SJCRH30 (cell line): ENCODE measurements around the gene MMP7. TPM values are rescaled to one million over a fixed set of nuclear protein-coding genes. Genes with fewer than 3 reads are reported as not detected.
A peak's percentile ranks its signal among the peaks of the same experiment; 100 is the strongest.
"Not testable (repeated sequence)": the region's sequence is repeated elsewhere in the genome, so short reads cannot be mapped to it uniquely, and the experiment has no call there.

Source experiments
- DNase-seq, 2 experiments: peaks; one replicate each; pipeline ENCODE4 v3.0.0-alpha.2; 2015 to 2020
- H3K27ac ChIP-seq: fragments of 250-450 bp; sonication (Bioruptor Pico); 2 replicates; pipeline ENCODE4 v1.5.1; 2020; ENCODE audit warnings: mild to moderate bottlenecking, moderate library complexity
- H3K27me3 ChIP-seq: fragments of 250-450 bp; sonication (Bioruptor Pico); 2 replicates; pipeline ENCODE4 v1.5.1; 2020; ENCODE audit warnings: mild to moderate bottlenecking, moderate library complexity
- H3K36me3 ChIP-seq: fragments of 250-450 bp; sonication (Bioruptor Pico); 2 replicates; pipeline ENCODE4 v1.5.1; 2020; ENCODE audit warnings: mild to moderate bottlenecking, moderate library complexity
- H3K4me1 ChIP-seq: fragments of 250-450 bp; sonication (Bioruptor Pico); 2 replicates; pipeline ENCODE4 v1.5.1; 2020; ENCODE audit warnings: mild to moderate bottlenecking, moderate library complexity
- H3K4me3 ChIP-seq: fragments of 250-450 bp; sonication (Bioruptor Pico); 2 replicates; pipeline ENCODE4 v1.5.1; 2020; ENCODE audit warnings: mild to moderate bottlenecking, moderate library complexity
- H3K9me3 ChIP-seq: fragments of 250-450 bp; sonication (Bioruptor Pico); replicated peaks from 2 replicates; pipeline ENCODE4 v1.5.1; 2020; ENCODE audit warnings: mild to moderate bottlenecking, moderate library complexity
- total RNA-seq: library from RNA; depleted of rRNA; stranded (reverse); fragments of >200 nt; shearing (Covaris generic); gene quantifications from 2 replicates; pipeline ENCODE4 v1.2.3, GENCODE V29; 2014

Gene MMP7
- total RNA-seq, 1 experiment from 2014 or later: not detected

GRCh38 chr11:102522312-102523188 lies 8.0 kb downstream of the MMP7 start:
- no peak overlapping the region for H3K4me3 ChIP-seq
- DNase-seq: no peak
- H3K36me3 ChIP-seq: no peaks in the 10 kb centered on the region

DNA sequence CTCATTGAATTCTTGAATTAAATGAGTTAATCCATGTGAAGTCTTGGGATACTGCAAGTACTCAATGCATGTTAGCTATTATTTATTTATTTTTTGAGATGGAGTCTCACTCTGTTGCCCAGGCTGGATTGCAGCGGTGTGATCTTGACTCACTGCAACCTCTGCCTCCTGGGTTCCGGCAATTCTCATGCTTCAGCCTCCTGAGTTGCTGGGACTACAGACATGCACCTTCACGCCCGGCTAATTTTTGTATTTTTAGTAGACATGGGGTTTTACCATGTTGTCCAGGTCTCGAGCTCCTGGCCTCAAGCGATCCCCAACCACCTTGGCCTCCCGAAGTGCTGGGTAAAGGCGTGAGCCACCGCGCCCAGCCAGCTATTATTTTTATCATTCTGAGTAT lies 9.4 kb downstream of the MMP7 start:
- no peak overlapping the region for H3K27ac ChIP-seq
- H3K27me3 ChIP-seq: no peaks in the 10 kb centered on the region
- no peaks in the 10 kb centered on the region for H3K4me1 ChIP-seq
- no peak for DNase-seq
- H3K9me3 ChIP-seq: no peaks in the 10 kb centered on the region
- H3K36me3 ChIP-seq: no peaks in the 10 kb centered on the region
- no peak overlapping the region for H3K4me3 ChIP-seq

More at GRCh38 chr11:102522312-102523188, 8.0 kb downstream of the MMP7 start:
- H3K27me3 ChIP-seq: no peaks in the 10 kb centered on the region
- no peak overlapping the region for H3K27ac ChIP-seq
- H3K4me1 ChIP-seq: no peaks in the 10 kb centered on the region
- no peaks in the 10 kb centered on the region for H3K9me3 ChIP-seq

DNA sequence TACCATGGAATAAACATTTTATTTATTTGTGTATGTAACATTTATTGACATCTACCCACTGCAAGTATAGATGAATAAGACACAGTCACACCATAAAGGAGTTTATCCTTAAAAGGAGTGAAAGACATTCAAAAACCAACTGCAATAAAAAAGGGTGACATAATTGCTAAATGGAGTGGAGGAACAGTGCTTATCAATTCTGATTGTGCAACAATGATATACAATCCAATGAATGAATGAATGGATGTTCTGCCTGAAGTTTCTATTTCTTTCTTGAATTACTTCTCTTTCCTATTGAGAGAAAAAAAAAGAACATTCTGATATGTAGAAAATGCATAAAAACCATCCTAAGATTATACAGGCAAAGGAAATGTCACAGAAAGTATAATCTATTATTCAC lies 10.0 kb downstream of the MMP7 start:
- no peaks in the 10 kb centered on the region for H3K4me1 ChIP-seq
- H3K36me3 ChIP-seq: no peaks in the 10 kb centered on the region
- no peak overlapping the region for H3K27ac ChIP-seq
- H3K9me3 ChIP-seq: no peaks in the 10 kb centered on the region
- H3K27me3 ChIP-seq: no peaks in the 10 kb centered on the region
- no peak for DNase-seq
- no peak overlapping the region for H3K4me3 ChIP-seq

- no peak overlapping the region for H3K27ac ChIP-seq
- no peaks in the 10 kb centered on the region for H3K36me3 ChIP-seq
- H3K4me3 ChIP-seq: no peak overlapping the region
- H3K27me3 ChIP-seq: no peaks in the 10 kb centered on the region
- no peaks in the 10 kb centered on the region for H3K4me1 ChIP-seq
- DNase-seq: no peak
- H3K9me3 ChIP-seq: no peaks in the 10 kb centered on the region
Measured at GRCh38 chr11:102518296-102519094, 12.1 kb downstream of the MMP7 start.

DNA sequence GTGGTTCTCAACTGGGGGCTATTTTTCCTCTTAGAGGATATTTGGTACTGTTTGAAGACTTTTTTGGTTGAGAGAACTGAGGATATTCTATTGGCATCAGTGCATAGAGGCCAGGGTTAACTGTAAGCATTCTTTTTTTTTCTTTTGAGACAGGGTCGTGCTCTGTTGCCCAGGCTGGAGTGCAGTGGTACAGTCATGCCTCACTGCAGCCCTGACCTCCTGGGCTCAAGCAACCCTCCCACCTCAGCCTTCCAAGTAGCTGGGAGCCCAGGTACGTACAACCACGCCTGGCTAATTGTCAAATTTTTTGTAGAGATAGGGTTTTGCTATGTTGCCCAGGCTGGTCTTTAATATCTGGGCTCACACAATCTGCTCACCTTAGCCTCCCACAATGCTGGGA lies 12.9 kb downstream of the MMP7 start:
- H3K4me3 ChIP-seq: no peak overlapping the region
- no peak for DNase-seq
- no peaks in the 10 kb centered on the region for H3K27me3 ChIP-seq
- H3K36me3 ChIP-seq: no peaks in the 10 kb centered on the region
- H3K9me3 ChIP-seq: no peaks in the 10 kb centered on the region
- no peaks in the 10 kb centered on the region for H3K4me1 ChIP-seq
- no peak overlapping the region for H3K27ac ChIP-seq

GRCh38 chr11:102516179-102516578 lies 14.4 kb downstream of the MMP7 start:
- Histone ChIP-seq H3K4me1 (no peaks in the 10 kb centered on the region), H3K27ac (no peak overlapping the region), H3K9me3 (no peaks in the 10 kb centered on the region), H3K4me3 (no peak overlapping the region), H3K27me3 (no peaks in the 10 kb centered on the region), H3K36me3 (no peaks in the 10 kb centered on the region)
- DNase-seq: no peak

DNA sequence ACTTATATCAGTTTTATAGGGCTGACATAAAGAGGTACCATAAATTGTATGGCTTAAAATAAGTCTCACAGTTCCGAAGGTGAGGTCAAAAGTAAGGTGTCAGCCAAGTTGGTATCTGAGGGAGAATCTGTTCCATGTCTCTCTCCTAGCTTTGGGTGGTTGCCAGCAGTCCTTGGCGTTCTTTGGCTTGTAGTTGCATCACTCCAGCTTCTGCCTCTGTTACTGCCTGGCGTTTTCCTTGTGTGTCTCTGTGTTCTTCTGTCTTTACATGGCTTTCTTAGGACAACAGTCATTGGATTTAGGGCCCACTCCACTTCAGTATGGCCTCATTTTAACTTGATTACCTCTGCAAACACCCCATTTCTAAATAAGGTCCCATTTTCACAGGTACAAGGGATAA lies 16.7 kb downstream of the MMP7 start:
- H3K27me3 ChIP-seq: no peaks in the 10 kb centered on the region
- no peaks in the 10 kb centered on the region for H3K36me3 ChIP-seq
- H3K27ac ChIP-seq: no peak overlapping the region
- no peaks in the 10 kb centered on the region for H3K4me1 ChIP-seq
- H3K9me3 ChIP-seq: no peaks in the 10 kb centered on the region
- no peak overlapping the region for H3K4me3 ChIP-seq
- DNase-seq: peak in 1 of 2 experiments; percentile 16

DNA sequence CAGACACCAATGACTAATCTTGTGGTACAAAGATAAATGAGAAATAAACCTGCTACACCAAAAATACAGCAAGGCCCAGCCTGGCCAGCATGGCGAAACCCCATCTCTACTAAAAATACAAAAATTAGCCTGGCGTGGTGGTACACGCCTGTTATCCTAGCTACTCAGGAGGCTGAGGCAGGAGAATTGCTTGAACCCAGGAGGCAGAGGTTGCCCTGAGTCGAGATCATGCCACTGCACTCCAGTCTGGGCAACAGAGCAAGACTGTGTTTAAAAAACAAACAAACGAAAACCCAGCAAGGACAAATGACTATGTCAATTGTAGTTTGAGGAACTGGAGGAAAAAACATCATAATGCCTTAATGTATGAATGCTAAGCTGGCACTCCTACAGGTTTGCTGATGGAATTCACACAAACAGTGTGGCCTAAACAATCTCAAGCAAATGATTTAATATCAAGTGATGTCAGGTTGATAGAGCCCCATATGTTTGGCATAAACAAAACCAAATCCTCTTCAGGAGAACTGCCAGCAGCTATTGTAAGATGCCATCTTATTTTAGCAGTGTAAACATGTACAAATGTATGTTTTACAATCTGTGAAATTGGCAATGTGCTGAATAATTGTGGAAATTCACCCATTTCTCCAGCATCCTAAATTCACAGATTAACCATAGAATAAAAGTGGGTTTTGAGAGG lies 20.0 kb downstream of the MMP7 start:
- Histone ChIP-seq H3K36me3 (no peaks in the 10 kb centered on the region), H3K4me1 (no peaks in the 10 kb centered on the region), H3K9me3 (no peaks in the 10 kb centered on the region), H3K4me3 (no peak overlapping the region), H3K27me3 (no peaks in the 10 kb centered on the region), H3K27ac (no peak overlapping the region)
- no peak for DNase-seq

- not testable (repeated sequence) for H3K4me3 ChIP-seq, H3K27ac ChIP-seq, H3K9me3 ChIP-seq, DNase-seq, H3K27me3 ChIP-seq, H3K36me3 ChIP-seq, H3K4me1 ChIP-seq
Measured at GRCh38 chr11:102502831-102503230, 27.7 kb downstream of the MMP7 start.

DNA sequence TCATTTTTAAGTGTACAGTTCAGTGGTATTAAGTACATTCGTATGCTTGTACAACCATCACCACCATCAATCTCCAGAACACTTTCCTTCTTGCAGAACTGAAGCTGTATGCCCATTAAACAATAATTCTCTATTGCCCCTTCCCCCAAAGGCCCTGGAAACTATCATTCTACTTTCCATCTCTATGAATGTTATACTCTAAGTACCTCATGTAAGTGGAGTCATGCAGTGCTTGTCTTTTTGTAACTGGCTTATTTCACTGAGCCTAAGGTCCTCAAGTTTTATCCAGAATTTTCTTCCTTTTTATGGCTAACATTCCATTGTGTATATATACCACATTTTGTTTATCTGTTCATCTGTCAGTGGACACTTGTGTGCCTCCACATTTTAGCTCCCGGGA lies 29.7 kb downstream of the MMP7 start:
- Histone ChIP-seq H3K4me1 (no peaks in the 10 kb centered on the region), H3K36me3 (no peaks in the 10 kb centered on the region)

GRCh38 chr11:102499931-102500330 lies 30.6 kb downstream of the MMP7 start:
- no peak overlapping the region for H3K4me3 ChIP-seq
- H3K9me3 ChIP-seq: no peaks in the 10 kb centered on the region
- DNase-seq: no peak
- no peak overlapping the region for H3K27ac ChIP-seq
- H3K36me3 ChIP-seq: no peaks in the 10 kb centered on the region
- H3K4me1 ChIP-seq: no peaks in the 10 kb centered on the region
- no peaks in the 10 kb centered on the region for H3K27me3 ChIP-seq

More for the DNA sequence above, 29.7 kb downstream of the MMP7 start:
- Histone ChIP-seq H3K4me3 (no peak overlapping the region), H3K9me3 (no peaks in the 10 kb centered on the region), H3K27ac (no peak overlapping the region), H3K27me3 (no peaks in the 10 kb centered on the region)
- DNase-seq: no peak

DNA sequence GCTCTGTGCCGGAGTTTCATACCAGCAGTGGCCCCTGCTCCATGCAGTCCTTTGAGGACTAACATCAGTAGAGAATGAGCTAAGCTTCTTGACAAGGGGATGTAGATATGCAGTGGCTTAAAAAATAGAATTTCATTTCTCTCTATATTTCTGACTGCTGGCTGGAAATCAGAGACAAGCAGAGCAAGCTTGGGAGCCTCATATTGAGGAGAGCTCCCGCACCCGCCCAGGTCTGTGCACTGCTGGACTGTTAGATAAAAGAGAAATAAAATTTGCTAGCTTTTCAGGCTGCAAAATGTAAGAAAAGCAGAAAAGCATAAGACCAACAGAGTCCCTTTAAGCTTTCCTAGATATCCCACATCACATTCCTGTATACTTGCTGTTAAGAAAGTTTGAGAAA lies 31.4 kb downstream of the MMP7 start:
- Histone ChIP-seq H3K27ac (no peak overlapping the region), H3K9me3 (no peaks in the 10 kb centered on the region), H3K4me1 (no peaks in the 10 kb centered on the region), H3K36me3 (no peaks in the 10 kb centered on the region), H3K27me3 (no peaks in the 10 kb centered on the region), H3K4me3 (no peak overlapping the region)
- no peak for DNase-seq

DNA sequence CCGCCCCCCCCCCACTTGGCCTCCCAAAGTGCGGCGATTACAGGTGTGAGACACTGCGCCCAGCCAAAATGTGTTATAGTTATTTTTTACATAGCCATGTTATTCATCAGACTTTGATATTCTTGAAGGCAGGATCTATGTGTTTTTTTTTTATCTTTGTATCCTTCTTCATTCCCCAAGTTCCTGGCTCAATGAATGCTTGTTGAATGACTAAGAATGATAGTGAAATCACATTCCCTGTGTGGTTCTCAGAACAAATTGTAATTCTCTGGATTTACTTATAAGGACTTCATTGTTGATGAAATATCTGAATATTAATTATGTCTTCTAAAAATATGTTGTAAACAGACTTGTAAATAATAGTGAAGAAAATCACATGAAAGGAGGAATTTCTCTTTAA lies 33.5 kb downstream of the MMP7 start:
- no peaks in the 10 kb centered on the region for H3K27me3 ChIP-seq
- no peak overlapping the region for H3K27ac ChIP-seq
- no peaks in the 10 kb centered on the region for H3K36me3 ChIP-seq
- DNase-seq: no peak
- no peaks in the 10 kb centered on the region for H3K4me1 ChIP-seq
- H3K4me3 ChIP-seq: no peak overlapping the region
- H3K9me3 ChIP-seq: no peaks in the 10 kb centered on the region

- peak; percentile 17 to 84 for DNase-seq
- Histone ChIP-seq H3K36me3 (no peaks in the 10 kb centered on the region), H3K27me3 (no peaks in the 10 kb centered on the region), H3K4me3 (no peak overlapping the region), H3K27ac (no peak overlapping the region), H3K4me1 (no peaks in the 10 kb centered on the region), H3K9me3 (no peaks in the 10 kb centered on the region)
Measured at GRCh38 chr11:102495161-102496042, 35.1 kb downstream of the MMP7 start.
